Activated CD4-positive, alpha-beta memory T cell treated with anti-CD3 and anti-CD28 coated beads for 36 hours (primary cell): ENCODE measurements around the gene FLT1. TPM values are rescaled to one million over a fixed set of nuclear protein-coding genes. Genes with fewer than 3 reads are reported as not detected.

ENCODE experiments used
- CTCF ChIA-PET: fragments of 350-600 bp; sonication (Branson Sonifier 250); formaldehyde crosslinking; loops from one replicate; lab custom pipeline; 2021; ENCODE audit warnings: antibody characterized with exemption, inconsistent platforms; lab: Charles Lee
- POLR2A ChIA-PET: fragments of 350-600 bp; sonication (Branson Sonifier 250); formaldehyde crosslinking; loops from one replicate; lab custom pipeline; 2021; ENCODE audit warnings: antibody characterized with exemption; lab: Charles Lee
- DNase-seq: peaks from one replicate; pipeline ENCODE4 v3.0.0-alpha.2; 2020
- H3K27ac Mint-ChIP-seq: one replicate; pipeline ENCODE4 v1.8.0; 2021; ENCODE audit warnings: mixed read lengths
- H3K27me3 Mint-ChIP-seq: one replicate; pipeline ENCODE4 v1.8.0; 2021; ENCODE audit warnings: mixed read lengths
- H3K36me3 Mint-ChIP-seq: one replicate; pipeline ENCODE4 v1.8.0; 2021; ENCODE audit warnings: mixed read lengths
- H3K4me1 Mint-ChIP-seq: one replicate; pipeline ENCODE4 v1.8.0; 2021; ENCODE audit warnings: low read depth, mixed read lengths
- H3K4me3 Mint-ChIP-seq: one replicate; pipeline ENCODE4 v1.8.0; 2021; ENCODE audit warnings: mild to moderate bottlenecking, mixed read lengths
- H3K9me3 Mint-ChIP-seq: one replicate; pipeline ENCODE4 v1.8.0; 2021; ENCODE audit warnings: mixed read lengths
- intact Hi-C: fragments of 100-400 bp; cut with micrococcal nuclease; formaldehyde crosslinking; loops from one replicate; pipeline ENCODE4 v1.15.1; 2023
- total RNA-seq, 2 experiments: library from RNA; stranded (reverse); gene quantifications; one replicate each; pipeline ENCODE4 v1.2.3, GENCODE V29; 2021

The FLT1 gene
- total RNA-seq, 2 experiments from 2014 or later, result 17.2 to 19.5 TPM

DNA sequence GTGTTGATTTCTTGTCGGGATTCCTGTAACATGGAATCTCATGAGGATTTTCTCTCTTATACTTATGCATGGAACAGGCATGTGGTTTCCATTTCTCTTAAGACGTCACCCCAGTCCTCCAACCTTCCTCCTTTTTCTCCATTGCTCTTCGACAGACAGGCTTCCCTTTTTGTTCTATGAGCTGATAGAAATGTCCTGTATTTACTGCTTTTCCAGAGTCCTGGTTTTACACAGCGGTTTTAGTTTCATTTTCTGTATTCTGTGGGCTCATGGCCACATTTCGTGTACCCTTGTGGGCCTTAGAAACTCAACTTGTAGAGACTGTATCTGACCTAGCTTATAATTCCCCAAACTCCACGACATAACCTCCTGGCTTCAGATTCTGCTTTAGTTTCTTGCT, 243.5 kb downstream of the FLT1 start:
- DNase-seq, result no peak
- Mint-ChIP-seq H3K9me3 (peaks cover 4% of the 10 kb centered on the region), H3K4me3 (no peak overlapping the region), H3K27ac (no peak overlapping the region), H3K27me3 (no peaks in the 10 kb centered on the region), H3K36me3 (peaks cover 40% of the 10 kb centered on the region), H3K4me1 (peaks cover 41% of the 10 kb centered on the region)
- ChIA-PET POLR2A (no interaction called here), CTCF (no interaction called here)
- intact Hi-C loops, result no loop called here

DNA sequence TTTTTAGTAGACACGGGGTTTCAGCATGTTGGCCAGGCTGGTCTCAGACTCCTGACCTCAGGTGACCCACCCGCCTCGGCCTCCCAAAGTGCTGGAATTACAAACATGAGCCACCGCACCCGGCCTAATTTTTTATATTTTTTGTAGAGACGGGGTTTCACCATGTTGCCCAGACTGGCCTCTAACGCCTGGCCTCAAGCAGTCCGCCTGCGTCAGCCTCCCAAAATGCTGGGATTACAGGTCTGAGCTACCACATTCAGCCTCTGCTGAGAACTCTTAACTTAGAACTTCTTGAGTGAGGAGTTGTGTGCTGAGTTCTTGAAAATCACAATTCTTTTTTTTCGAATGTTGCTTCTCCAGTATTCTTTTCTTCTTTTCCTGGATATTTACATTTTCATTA, 244.4 kb downstream of the FLT1 start:
- DNase-seq, result no peak
- POLR2A ChIA-PET, result interaction anchor here (1.0 kb wide), 1 partner anchor 21 kb away, joined by 4 read pairs; no protein-coding TSS in a partner anchor
- H3K4me3 Mint-ChIP-seq, result no peak overlapping the region
- H3K27me3 Mint-ChIP-seq, result no peaks in the 10 kb centered on the region
- CTCF ChIA-PET, result no interaction called here
- intact Hi-C loops, result no loop called here
- H3K4me1 Mint-ChIP-seq, result peaks cover 44% of the 10 kb centered on the region
- peaks cover 41% of the 10 kb centered on the region for H3K36me3 Mint-ChIP-seq
- H3K27ac Mint-ChIP-seq, result no peak overlapping the region
- H3K9me3 Mint-ChIP-seq, result peaks cover 4% of the 10 kb centered on the region

Other genes with a start within 250 kb of the FLT1 start
- gene POMP, start 164.0 kb upstream of the FLT1 start, total RNA-seq, result 100 to 1,000 TPM; 123 to 125 TPM
- 1 to 10 TPM; 3.4 to 3.8 TPM for gene SLC46A3, start 223.8 kb upstream of the FLT1 start, total RNA-seq